Lung (tissue), 16 donors: ENCODE results near the gene CCL26. TPM values are rescaled to one million over a fixed set of nuclear protein-coding genes. Genes with fewer than 3 reads are reported as not detected.

Source experiments
- ATAC-seq: fragments of 200-7000 bp; cut with Tn5 transposase; one replicate; pipeline ENCODE4 v1.9.1; 2020; ENCODE audit warnings: moderate number of reproducible peaks; ENCODE audit not compliant: insufficient read depth, low FRiP score
- DNase-seq, 3 donors: peaks; one replicate each; pipeline ENCODE4 v3.0.0-alpha.2; 2013 to 2017
- H3K27ac ChIP-seq, 2 donors: one replicate each; pipeline ENCODE4 v1.5.1; 2013; ENCODE audit warnings: mild to moderate bottlenecking in 2 of 2, moderate library complexity in 2 of 2, control low read depth in 1 of 2, inconsistent platforms in 1 of 2, low read depth in 1 of 2, low read length in 1 of 2
- H3K27me3 ChIP-seq, 3 donors: one replicate each; pipeline ENCODE4 v1.5.1; 2013; ENCODE audit warnings: low read length in 2 of 3; ENCODE audit not compliant: control insufficient read depth in 3 of 3, insufficient read depth in 3 of 3
- H3K36me3 ChIP-seq, 4 donors: one replicate each; pipeline ENCODE4 v1.5.1; 2013; ENCODE audit warnings: low read length in 4 of 4, mild to moderate bottlenecking in 1 of 4, moderate library complexity in 1 of 4; ENCODE audit not compliant: control insufficient read depth in 4 of 4, insufficient read depth in 4 of 4
- H3K4me1 ChIP-seq, 5 donors: one replicate each; pipeline ENCODE4 v1.5.1; 2013; ENCODE audit warnings: low read length in 5 of 5, mild to moderate bottlenecking in 2 of 5, moderate library complexity in 1 of 5; ENCODE audit not compliant: control insufficient read depth in 5 of 5, insufficient read depth in 5 of 5
- H3K4me3 ChIP-seq: one replicate; pipeline ENCODE4 v1.5.1; 2013; ENCODE audit warnings: mild to moderate bottlenecking, control low read depth, moderate library complexity
- H3K9ac ChIP-seq, 2 donors: one replicate each; pipeline ENCODE4 v1.5.1; 2013; ENCODE audit warnings: low read length in 2 of 2, control low read depth in 1 of 2; ENCODE audit not compliant: insufficient read depth in 1 of 2
- H3K9me3 ChIP-seq, 4 donors: one replicate each; pipeline ENCODE4 v1.5.1; 2013; ENCODE audit warnings: low read length in 3 of 4, mild to moderate bottlenecking in 1 of 4, moderate library complexity in 1 of 4; ENCODE audit not compliant: control insufficient read depth in 4 of 4, insufficient read depth in 3 of 4
- WGBS, 2 donors: extraction: QIAGEN DNeasy Blood & Tissue Kit; methylation state at CpG; one replicate each; pipeline ENCODE4 v1.1.7; 2013; 5-methylcytosine and 5-hydroxymethylcytosine counted together
- long read RNA-seq, 5 donors: transcript quantifications; one replicate each; lab custom pipeline, GENCODE V29; 2026
- polyA plus RNA-seq, 2 donors: library from polyadenylated mRNA; stranded (reverse); fragments of 200-250 nt; gene quantifications; one replicate each; pipeline ENCODE4 v1.2.1, GENCODE V29; 2013
- total RNA-seq, 2 donors: library from RNA; depleted of rRNA in 1 of 2; stranded (reverse); fragments of >200 nt in 1 of 2; gene quantifications; one replicate each; pipeline ENCODE4 v1.2.1, GENCODE V29; 2014 to 2021
- TF ChIP-seq, protein P1 (sequence below): IDR thresholded peaks from 2 replicates; pipeline ENCODE4 v1.5.1; 2012; ENCODE audit warnings: mild to moderate bottlenecking; ENCODE audit errors: control extremely low read depth, extremely low read depth
- donor health status: control.
- donor health status: control.
- donor health status: Bipolar disorder and iron deficiency.
- donor health status: healthy.
- donor health status: DM: yes; HTN: yes; CAD: no.

Gene CCL26, protein sequence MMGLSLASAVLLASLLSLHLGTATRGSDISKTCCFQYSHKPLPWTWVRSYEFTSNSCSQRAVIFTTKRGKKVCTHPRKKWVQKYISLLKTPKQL
- total RNA-seq (not detected), polyA plus RNA-seq (1 to 10 TPM in 1 of 2 donors, under 1 TPM in 1; 0.94 to 2.2 TPM)
- long read RNA-seq, donor 1 = 0 reads
- long read RNA-seq, donor 2 = 0 reads
- long read RNA-seq, donor 3 = 0 reads
- long read RNA-seq, donor 4 = 0 reads
- long read RNA-seq, donor 5 = 0 reads

DNA sequence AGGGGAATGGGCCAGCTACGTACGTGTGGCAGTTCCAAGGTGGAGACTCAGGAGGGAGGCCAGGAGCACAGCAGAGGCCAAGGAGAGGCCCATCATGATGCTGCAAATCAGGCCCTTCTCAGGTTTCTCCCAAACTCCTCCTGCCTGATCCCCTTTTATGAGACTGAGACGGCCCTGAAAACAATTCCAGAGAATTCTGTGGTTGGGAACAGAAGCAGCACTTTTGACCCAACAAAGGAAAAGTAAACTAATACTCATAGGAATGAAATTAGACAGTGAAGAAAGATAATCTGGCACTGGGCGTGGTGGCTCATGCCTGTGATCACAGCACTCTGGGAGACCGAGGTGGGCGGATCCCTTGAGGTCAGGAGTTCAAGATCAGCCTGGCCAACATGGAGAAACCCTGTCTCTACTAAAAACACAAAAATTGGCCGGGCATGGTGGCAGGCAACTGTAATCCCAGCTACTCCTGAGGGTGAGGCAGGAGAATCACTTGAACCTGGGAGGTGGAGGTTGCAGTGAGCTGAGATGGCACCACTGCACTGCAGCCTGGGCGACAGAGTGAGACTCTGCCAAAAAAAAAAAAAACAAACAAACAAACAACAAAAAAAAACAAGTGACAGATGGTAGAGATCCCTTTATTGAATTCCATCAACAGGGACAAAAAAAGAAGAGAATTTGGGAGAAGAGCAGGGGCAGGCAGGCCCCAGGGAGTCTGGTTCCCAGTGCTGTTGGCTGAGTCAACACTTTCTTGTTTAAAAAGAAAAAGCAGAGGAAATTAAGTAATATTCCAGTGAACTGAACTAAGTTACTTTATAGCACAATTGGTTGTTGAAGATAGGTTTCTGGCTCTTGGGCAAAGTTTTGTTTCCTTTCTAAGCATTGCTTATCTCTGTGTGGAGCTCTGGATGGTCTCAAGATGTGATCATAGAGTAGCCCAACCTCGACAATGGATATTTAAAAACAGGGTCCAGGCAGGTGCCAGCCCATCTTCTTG lies at the start of gene CCL26:
Gene CCL26, minus strand, starts transcription at position 131 of the 997 bp plus-strand sequence. Its CDS starts 35 bp downstream, at position 96.
- Histone ChIP-seq H3K27ac (no peak within 1 kb of the TSS), H3K4me1 (no peaks in the 10 kb centered on the region), H3K9me3 (no peaks in the 10 kb centered on the region), H3K36me3 (no peaks in the 10 kb centered on the region), H3K9ac (no peak within 1 kb of the TSS), H3K27me3 (no peaks in the 10 kb centered on the region), H3K4me3 (no peak within 1 kb of the TSS)
- TF ChIP-seq, protein P1, sequence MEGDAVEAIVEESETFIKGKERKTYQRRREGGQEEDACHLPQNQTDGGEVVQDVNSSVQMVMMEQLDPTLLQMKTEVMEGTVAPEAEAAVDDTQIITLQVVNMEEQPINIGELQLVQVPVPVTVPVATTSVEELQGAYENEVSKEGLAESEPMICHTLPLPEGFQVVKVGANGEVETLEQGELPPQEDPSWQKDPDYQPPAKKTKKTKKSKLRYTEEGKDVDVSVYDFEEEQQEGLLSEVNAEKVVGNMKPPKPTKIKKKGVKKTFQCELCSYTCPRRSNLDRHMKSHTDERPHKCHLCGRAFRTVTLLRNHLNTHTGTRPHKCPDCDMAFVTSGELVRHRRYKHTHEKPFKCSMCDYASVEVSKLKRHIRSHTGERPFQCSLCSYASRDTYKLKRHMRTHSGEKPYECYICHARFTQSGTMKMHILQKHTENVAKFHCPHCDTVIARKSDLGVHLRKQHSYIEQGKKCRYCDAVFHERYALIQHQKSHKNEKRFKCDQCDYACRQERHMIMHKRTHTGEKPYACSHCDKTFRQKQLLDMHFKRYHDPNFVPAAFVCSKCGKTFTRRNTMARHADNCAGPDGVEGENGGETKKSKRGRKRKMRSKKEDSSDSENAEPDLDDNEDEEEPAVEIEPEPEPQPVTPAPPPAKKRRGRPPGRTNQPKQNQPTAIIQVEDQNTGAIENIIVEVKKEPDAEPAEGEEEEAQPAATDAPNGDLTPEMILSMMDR = no peak
- DNase-seq (no peak), ATAC-seq (no peak)
- WGBS, 2 donors = 61 to 67% methylated on average over 9 of the region's 9 CpGs

DNA sequence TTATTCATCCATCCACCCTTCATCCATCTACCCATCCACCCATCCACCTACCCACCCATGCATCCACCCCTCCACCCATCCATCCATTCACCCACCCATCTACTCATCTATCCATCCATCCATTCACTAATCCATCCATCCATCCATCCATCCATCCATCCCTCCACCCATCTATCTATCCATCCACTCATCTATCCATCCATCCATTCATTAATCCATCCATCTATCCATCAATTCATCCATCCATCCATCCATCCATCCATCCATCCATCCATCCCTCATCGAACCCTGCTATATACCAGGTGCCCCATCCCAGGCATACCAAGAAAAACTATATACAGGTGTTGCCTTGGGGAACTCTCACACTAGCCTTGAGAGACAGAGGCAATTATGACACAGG lies 48.7 kb upstream of the CCL26 start:
- Histone ChIP-seq H3K27ac (no peak overlapping the region), H3K4me1 (no peaks in the 10 kb centered on the region), H3K4me3 (no peak overlapping the region), H3K36me3 (no peaks in the 10 kb centered on the region), H3K9me3 (no peaks in the 10 kb centered on the region), H3K27me3 (no peaks in the 10 kb centered on the region), H3K9ac (no peak overlapping the region)
- DNase-seq (no peak), ATAC-seq (no peak)
- WGBS, 2 donors = 87 to 100% methylated on average over 1 of the region's 1 CpG
- TF ChIP-seq, protein P1 = no peak

DNA sequence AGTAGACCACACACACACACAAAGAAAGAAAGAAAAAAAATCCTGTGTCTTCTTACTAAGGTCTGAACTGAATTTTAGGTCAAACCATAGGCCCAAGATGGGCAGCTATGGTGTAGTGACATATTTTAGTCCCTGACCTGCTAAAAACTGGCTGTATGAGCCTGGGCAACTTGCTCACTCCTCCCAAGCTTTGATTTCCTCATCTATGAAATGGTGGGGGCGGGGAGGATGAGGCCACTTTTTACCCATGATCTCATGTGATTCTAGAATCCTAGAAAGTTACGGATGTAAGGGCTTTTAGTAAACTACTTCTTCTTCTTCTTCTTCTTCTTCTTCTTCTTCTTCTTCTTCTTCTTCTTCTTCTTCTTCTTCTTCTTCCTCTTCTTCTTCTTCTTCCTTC lies 47.7 kb upstream of the CCL26 start:
- Histone ChIP-seq H3K36me3 (no peaks in the 10 kb centered on the region), H3K4me3 (no peak overlapping the region), H3K4me1 (no peaks in the 10 kb centered on the region), H3K9ac (no peak overlapping the region), H3K27me3 (no peaks in the 10 kb centered on the region), H3K27ac (no peak overlapping the region), H3K9me3 (no peaks in the 10 kb centered on the region)
- TF ChIP-seq, protein P1 = no peak
- 39 to 66% methylated on average over 2 of the region's 2 CpGs for WGBS, 2 donors
- DNase-seq (no peak), ATAC-seq (no peak)
